ENCODE measurements around the gene LDHD. TPM values are rescaled to one million over a fixed set of nuclear protein-coding genes. Genes with fewer than 3 reads are reported as not detected.

Gene LDHD
- total and polyA plus RNA-seq, 2 of the 8 experiments (the other 6 are each of a cell fraction or from before 2014, with no cell fraction given), result 14.9 to 18.2 TPM

GRCh38 chr16:75122609-75123008 is 6.0 kb upstream of the LDHD start (continued):
- TF ChIP-seq SIN3A (conservative IDR thresholded peaks at IDR 0.05 in 1 of 2, IDR thresholded peaks at IDR 0.05 in 1 of 2; ENCODE audit: low read depth in 1 of 2, low read length in 2 of 2), result no peak
- no peak for TF ChIP-seq E2F6 (IDR thresholded peaks at IDR 0.05)
- no peak for TF ChIP-seq NRF1 (IDR thresholded peaks at IDR 0.05; ENCODE audit: low read depth, low read length)
- no peak for TF ChIP-seq TEAD4 (IDR thresholded peaks at IDR 0.05; ENCODE audit: low read depth, low read length)

Data from H1 (cell line).